Loucy (cell line): Measurements from ENCODE around the gene KCNJ15.

ENCODE experiments used
- H2AFZ ChIP-seq: fragments of 200-600 bp; sonication (generic); 2 replicates; pipeline ENCODE4 v1.6.0; 2016; ENCODE audit warnings: antibody characterized with exemption, mild to moderate bottlenecking, low read length, moderate library complexity
- H3F3A ChIP-seq: fragments of 200-600 bp; 2 replicates; pipeline ENCODE4 v1.6.0; 2016; ENCODE audit warnings: antibody characterized with exemption, low read depth, mild to moderate bottlenecking
- H3K27me3 ChIP-seq: fragments of 200-600 bp; sonication (generic); 2 replicates; pipeline ENCODE4 v1.6.1; 2014; ENCODE audit warnings: low read length, mild to moderate bottlenecking; ENCODE audit not compliant: insufficient read depth, poor library complexity, severe bottlenecking
- H3K36me3 ChIP-seq: fragments of 200-600 bp; sonication (generic); 2 replicates; pipeline ENCODE4 v1.6.1; 2016; ENCODE audit warnings: low read length; ENCODE audit not compliant: insufficient read depth
- H3K4me1 ChIP-seq: fragments of 200-600 bp; sonication (generic); 2 replicates; pipeline ENCODE4 v1.5.1; 2014; ENCODE audit warnings: low read length, mild to moderate bottlenecking; ENCODE audit not compliant: insufficient read depth, poor library complexity, severe bottlenecking
- H3K4me2 ChIP-seq: fragments of 200-600 bp; sonication (generic); 2 replicates; pipeline ENCODE4 v1.6.0; 2014; ENCODE audit warnings: antibody characterized with exemption, low read length, low read depth, mild to moderate bottlenecking; ENCODE audit not compliant: poor library complexity, severe bottlenecking
- H3K4me3 ChIP-seq: fragments of 200-600 bp; sonication (generic); 2 replicates; pipeline ENCODE4 v1.5.1; 2014; ENCODE audit warnings: low read length, mild to moderate bottlenecking, mixed read lengths; ENCODE audit not compliant: poor library complexity, severe bottlenecking
- H3K79me2 ChIP-seq: fragments of 200-600 bp; sonication (generic); 2 replicates; pipeline ENCODE4 v1.6.1; 2014; ENCODE audit warnings: low read length; ENCODE audit not compliant: insufficient read depth
- H3K9ac ChIP-seq: fragments of 200-600 bp; sonication (generic); 2 replicates; pipeline ENCODE4 v1.6.0; 2014; ENCODE audit warnings: mild to moderate bottlenecking, low read depth, low read length, moderate library complexity; ENCODE audit not compliant: poor library complexity, severe bottlenecking
- H3K9me2 ChIP-seq: fragments of 200-600 bp; sonication (generic); replicated peaks from 2 replicates; pipeline ENCODE4 v1.6.1; 2016; ENCODE audit warnings: low read depth, low read length, mixed read lengths
- H3K9me3 ChIP-seq: fragments of 200-600 bp; sonication (generic); 2 replicates; pipeline ENCODE4 v1.6.1; 2014; ENCODE audit warnings: mild to moderate bottlenecking, antibody characterized with exemption, low read length, low read depth; ENCODE audit not compliant: insufficient read depth
- H4K20me1 ChIP-seq: fragments of 200-600 bp; sonication (generic); 2 replicates; pipeline ENCODE4 v1.6.0; 2014; ENCODE audit warnings: antibody characterized with exemption, low read length, mild to moderate bottlenecking; ENCODE audit not compliant: insufficient read depth, poor library complexity, severe bottlenecking
- EZH2phosphoT487 ChIP-seq: fragments of 200-600 bp; IDR thresholded peaks from 2 replicates; pipeline ENCODE4 v1.6.1; 2018; ENCODE audit warnings: antibody characterized with exemption, mild to moderate bottlenecking, moderate library complexity, borderline replicate concordance
- TF ChIP-seq, protein P1 (sequence below): fragments of 200-600 bp; sonication (generic); conservative IDR thresholded peaks from 2 replicates; pipeline ENCODE4 v1.5.1; 2014; ENCODE audit warnings: mild to moderate bottlenecking, antibody characterized with exemption, low read length

Gene KCNJ15

DNA sequence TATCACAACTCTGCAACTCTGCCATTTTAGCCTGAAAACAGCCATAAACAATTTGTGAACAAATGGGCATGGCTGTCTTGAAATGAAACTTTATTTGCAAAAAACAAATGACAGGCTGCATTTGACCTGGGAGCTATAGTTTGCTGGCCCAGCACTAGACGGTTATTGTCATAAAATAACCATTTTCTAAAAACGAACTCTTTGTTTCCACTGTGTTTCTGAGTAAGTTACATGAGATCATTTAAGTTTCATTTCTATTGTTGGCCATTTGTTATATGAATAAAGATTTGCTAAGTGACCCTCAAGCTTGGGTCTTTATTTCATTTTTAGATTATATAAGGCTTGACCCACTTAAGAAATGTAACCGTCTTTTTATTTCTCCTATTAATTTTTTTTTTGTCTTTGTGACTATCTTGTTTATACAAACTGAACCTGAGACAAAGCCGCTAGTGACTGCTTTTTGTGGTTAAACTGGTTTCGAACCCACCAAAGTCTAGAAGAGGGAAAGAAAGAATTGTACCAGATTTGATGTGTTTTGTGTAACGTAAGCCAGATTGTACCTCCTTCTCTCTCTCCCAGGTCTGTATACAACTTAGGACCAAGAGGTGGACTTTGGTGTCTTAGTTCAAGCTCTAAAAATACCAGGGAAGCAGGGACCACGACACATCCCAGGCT, 12.9 kb upstream of the KCNJ15 start:
- no peaks in the 10 kb centered on the region for H3K27me3 ChIP-seq
- H2AFZ ChIP-seq, result no peak overlapping the region
- no peaks in the 10 kb centered on the region for H4K20me1 ChIP-seq
- no peaks in the 10 kb centered on the region for H3F3A ChIP-seq
- peaks cover 9% of the 10 kb centered on the region for H3K4me1 ChIP-seq
- no peaks in the 10 kb centered on the region for H3K79me2 ChIP-seq
- no peak overlapping the region for H3K9ac ChIP-seq
- H3K9me3 ChIP-seq, result no peaks in the 10 kb centered on the region
- H3K4me3 ChIP-seq, result no peak overlapping the region
- no peaks in the 10 kb centered on the region for H3K9me2 ChIP-seq
- no peak for TF ChIP-seq EZH2phosphoT487
- TF ChIP-seq, protein P1, sequence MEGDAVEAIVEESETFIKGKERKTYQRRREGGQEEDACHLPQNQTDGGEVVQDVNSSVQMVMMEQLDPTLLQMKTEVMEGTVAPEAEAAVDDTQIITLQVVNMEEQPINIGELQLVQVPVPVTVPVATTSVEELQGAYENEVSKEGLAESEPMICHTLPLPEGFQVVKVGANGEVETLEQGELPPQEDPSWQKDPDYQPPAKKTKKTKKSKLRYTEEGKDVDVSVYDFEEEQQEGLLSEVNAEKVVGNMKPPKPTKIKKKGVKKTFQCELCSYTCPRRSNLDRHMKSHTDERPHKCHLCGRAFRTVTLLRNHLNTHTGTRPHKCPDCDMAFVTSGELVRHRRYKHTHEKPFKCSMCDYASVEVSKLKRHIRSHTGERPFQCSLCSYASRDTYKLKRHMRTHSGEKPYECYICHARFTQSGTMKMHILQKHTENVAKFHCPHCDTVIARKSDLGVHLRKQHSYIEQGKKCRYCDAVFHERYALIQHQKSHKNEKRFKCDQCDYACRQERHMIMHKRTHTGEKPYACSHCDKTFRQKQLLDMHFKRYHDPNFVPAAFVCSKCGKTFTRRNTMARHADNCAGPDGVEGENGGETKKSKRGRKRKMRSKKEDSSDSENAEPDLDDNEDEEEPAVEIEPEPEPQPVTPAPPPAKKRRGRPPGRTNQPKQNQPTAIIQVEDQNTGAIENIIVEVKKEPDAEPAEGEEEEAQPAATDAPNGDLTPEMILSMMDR, result no peak
- no peaks in the 10 kb centered on the region for H3K36me3 ChIP-seq
- no peak overlapping the region for H3K4me2 ChIP-seq

DNA sequence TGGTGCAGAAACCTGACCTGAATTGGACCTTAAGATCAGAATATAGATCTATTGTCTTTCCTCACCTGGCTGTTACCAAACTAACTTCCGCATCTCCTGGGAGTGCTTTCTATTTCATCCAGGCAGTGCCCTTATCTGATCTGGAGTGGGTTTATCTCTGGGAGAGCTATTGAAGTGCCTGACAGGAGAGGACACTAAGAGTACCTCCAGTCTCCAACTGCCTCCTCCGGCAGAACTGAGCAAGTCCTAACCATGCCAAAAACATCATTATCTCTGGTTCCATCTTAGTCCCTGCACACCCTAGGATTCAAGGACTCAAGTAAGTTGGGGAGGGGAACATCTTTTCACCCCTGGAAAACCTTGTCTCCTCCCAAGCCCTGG, 12.4 kb upstream of the KCNJ15 start:
- H4K20me1 ChIP-seq, result no peaks in the 10 kb centered on the region
- H3F3A ChIP-seq, result no peaks in the 10 kb centered on the region
- H2AFZ ChIP-seq, result no peak overlapping the region
- H3K27me3 ChIP-seq, result no peaks in the 10 kb centered on the region
- H3K36me3 ChIP-seq, result no peaks in the 10 kb centered on the region
- peaks cover 9% of the 10 kb centered on the region for H3K4me1 ChIP-seq
- no peaks in the 10 kb centered on the region for H3K9me2 ChIP-seq
- H3K9ac ChIP-seq, result no peak overlapping the region
- TF ChIP-seq, protein P1, result no peak
- TF ChIP-seq EZH2phosphoT487, result no peak
- no peaks in the 10 kb centered on the region for H3K79me2 ChIP-seq
- no peaks in the 10 kb centered on the region for H3K9me3 ChIP-seq
- no peak overlapping the region for H3K4me2 ChIP-seq
- H3K4me3 ChIP-seq, result no peak overlapping the region

DNA sequence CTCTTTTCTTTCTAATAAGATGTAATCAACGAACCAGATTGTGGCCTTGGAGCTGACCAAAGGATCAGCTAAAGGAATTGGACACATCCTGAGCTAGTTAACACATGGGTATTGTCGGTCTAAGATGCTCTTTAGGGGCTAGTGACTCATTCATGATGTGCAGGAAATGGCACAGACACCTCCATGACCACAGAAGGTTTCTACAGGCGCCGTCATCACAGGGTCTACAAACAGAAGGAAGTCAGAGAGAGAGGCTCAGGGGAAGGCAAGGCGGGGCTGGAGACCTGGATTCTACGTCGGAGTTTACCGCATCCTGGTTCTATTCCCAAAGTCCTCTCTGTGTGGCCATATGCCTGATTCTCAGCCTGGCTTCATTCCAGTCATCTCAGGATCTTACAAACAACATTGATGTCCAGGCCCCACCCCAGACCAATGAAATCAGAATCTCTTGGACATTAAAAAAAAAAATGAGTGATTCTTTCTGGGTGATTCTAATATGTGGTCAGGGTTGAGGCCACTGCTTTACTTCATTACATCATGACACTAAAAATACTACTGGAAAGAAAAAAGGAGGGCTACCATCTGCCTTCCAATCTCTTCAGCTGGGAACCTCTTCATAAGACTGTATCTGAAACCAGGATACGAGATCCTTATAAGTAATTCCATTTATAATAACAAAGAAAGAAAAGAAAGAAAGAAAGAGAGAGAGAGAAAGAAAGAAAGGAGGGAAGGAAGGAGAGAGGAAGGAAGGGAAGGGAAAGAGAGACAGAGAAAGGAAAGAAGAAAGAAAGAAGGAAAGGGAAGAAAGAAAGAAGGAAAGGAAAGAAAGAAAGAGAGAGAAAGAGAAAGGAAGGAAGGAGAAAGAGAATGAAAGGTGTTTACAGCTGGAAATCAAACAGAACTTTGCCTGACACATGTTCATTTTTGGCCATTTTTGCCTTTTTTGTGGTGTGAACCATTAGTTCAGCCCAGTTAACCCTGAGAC, 11.6 kb upstream of the KCNJ15 start:
- no peak overlapping the region for H3K9ac ChIP-seq
- H3K4me2 ChIP-seq, result no peak overlapping the region
- no peaks in the 10 kb centered on the region for H3K27me3 ChIP-seq
- no peak overlapping the region for H2AFZ ChIP-seq
- no peaks in the 10 kb centered on the region for H4K20me1 ChIP-seq
- no peaks in the 10 kb centered on the region for H3K9me3 ChIP-seq
- peaks cover 9% of the 10 kb centered on the region for H3K4me1 ChIP-seq
- no peaks in the 10 kb centered on the region for H3K79me2 ChIP-seq
- H3K9me2 ChIP-seq, result no peaks in the 10 kb centered on the region
- no peak overlapping the region for H3K4me3 ChIP-seq
- H3K36me3 ChIP-seq, result no peaks in the 10 kb centered on the region
- no peaks in the 10 kb centered on the region for H3F3A ChIP-seq
- TF ChIP-seq, protein P1, result no peak
- no peak for TF ChIP-seq EZH2phosphoT487
